Germinal center (tissue), 1 donor: ENCODE data around the gene C1QTNF5.

Experiments used
- DNase-seq: peaks from one replicate; pipeline ENCODE4 v3.0.0; 2012; ENCODE audit warnings: mixed read lengths, low spot score

The C1QTNF5 gene

GRCh38 chr11:119317592-119318239 is 23.0 kb downstream of the C1QTNF5 start:
- no peak for DNase-seq

DNA sequence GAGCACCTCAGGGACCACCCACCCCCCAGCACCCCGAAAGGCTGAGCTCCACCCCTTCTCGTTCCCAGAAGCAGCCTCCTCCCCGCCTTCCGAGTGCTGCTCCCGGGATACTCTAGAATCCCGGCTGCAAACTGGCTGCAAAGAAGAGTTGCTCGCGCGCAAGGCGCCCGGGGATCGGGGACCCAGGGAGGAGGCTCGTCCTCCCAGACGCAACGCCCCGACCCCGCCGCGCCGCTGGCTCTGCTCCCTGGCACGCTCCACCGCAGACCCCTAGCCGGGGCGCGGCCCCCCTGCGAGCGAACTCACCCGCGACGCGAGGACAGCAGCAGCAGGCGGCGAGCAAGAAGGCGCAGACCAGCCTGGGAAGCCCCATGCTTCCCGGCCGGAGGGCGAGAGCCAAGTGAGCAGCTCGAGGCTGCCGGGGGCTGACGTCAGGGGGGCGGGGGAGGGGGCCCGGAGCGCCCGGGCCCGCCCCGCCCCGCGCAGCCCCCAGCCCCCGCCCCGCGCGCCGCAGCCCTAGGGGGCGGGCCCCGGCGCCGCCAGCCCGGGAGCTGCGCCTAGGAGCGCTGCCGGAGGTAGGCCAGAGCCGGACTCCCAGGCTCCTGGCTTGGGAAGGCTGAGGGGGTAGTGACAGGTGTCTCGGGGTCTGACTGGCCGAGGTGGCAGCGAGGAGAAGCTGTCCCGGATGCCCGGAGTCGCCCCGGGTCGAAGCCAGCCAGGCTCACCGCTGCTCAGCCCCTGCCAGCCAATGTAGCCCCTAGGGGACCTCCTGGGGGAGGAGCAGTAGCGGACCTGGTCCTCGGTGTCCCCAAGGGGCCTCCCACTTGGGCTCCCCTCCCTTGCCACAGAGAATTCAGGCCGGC is 23.7 kb downstream of the C1QTNF5 start, which contains the start of gene MCAM:
Gene MCAM (minus strand): TSS at position 402 of the 863 bp plus-strand sequence. CDS start 29 bp downstream, at position 373.
- peak; percentile 51 for DNase-seq

GRCh38 chr11:119316016-119316728 is 24.5 kb downstream of the C1QTNF5 start:
- no peak for DNase-seq

GRCh38 chr11:119315131-119316015 is 25.3 kb downstream of the C1QTNF5 start:
- peak; percentile 84 for DNase-seq

DNA sequence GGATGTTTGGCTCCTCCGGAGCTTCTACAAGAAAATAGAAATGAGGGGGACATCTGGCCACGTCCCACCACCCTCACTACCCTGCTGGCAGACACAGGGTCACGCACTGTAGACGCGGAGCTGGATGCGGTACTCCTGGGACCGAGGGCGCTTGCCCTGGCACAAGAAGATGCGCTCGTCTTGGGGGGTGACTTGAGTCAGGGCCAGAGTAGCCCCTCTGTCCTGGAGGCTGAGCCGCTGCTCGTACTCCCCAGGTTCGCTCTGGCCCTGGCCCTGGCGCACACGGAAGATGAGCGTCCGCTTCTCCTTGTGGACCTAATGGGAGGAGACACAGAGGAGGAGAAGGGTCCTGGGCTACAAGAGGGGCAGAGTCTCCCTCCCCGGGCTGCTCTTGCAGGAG is 26.0 kb downstream of the C1QTNF5 start:
- no peak for DNase-seq

- DNase-seq = no peak
Observed at GRCh38 chr11:119310682-119311052, 30.0 kb downstream of the C1QTNF5 start.

DNA sequence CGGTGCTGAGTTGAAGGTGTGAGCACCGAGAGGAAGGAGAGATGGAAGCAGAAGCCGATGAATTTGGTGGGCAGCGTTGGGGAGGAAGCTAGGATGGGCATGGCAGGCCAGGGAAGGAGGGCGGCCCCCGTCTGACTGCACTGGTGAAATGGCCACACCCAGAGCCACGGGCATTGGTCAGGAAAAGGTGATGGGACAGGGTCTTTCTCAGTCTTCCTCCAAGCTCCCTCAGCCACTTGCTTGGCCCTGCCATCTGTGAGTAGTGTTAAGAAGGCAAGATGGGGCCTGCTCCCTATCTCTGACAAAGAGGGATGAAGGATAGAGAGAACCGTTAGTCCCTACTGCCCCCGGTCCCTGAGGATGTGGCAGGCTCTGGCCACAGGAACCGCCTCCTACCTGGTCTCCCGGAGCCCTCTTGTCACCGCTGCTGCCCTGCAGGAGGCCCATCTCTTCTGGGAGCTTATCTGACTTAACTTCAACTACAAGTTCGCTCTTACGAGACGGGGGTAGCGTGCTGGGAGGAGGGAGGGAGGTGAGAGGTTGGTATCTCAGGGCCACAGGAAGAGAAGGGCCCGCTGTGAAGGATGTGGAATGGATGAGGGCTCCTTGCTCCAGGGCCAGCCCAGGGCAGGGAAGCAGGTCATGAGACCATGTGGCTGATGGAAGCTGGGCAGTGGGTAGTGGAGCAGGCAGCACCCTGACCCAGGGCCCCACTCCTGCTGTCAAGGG is 30.6 kb downstream of the C1QTNF5 start:
- no peak for DNase-seq

DNA sequence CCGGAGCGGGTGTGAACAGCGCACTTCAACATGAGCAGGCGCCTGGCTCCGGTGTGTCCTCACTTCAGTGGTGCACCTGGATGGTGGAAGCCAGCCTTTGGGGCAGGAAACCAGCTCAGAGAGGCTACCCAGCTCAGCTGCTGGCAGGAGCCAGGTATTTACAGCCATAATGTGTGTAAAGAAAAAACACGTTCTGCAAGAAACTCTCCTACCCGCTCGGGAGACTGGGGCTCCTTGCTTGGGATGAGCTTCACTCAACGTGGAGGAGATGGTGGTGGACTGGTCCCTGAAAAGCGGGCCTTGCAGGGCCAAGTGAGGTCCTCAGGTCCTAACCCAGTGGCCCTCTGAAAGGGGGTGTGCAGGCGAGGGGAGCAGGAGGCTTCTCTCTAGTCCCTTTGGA is 31.3 kb downstream of the C1QTNF5 start:
- no peak for DNase-seq

DNA sequence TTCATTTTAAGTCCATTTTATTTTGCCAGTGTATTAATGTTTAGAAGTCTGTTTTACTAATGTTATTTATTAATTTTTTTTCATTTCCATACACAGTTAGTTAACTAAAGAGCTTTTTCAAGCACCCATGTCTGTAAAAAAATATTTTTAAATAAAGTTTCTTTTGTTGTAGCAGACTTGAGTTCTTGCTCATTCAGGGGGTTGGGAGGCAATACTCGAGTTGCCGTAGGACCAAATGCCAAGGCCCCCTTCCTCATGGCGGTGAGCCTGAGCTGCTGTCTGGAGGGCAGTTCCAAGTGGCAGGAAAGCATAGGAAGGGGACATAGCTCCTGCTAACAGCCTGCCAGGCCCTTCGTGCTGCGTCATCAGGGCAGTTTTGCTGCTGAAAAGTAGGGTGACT is 32.7 kb downstream of the C1QTNF5 start:
- no peak for DNase-seq

DNA sequence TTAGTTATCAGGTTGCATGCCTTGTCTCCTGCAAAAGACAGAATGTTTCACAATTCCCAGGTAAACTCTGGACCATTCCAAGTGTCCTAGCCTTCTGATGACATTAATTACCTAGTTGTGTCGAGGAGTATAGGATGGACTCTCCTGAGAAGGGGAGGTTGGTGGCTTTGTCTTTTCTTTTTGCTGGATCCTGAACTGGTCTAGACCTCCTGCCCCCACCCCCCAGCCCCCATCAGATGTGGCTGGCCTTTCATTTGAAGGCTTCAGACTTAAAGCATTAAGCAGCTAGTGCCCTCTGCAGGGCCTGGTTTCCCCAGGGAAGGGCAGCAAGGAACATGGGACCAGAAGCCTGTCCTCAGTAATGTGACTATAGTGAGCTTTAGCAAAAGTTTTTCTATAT is 33.5 kb downstream of the C1QTNF5 start:
- no peak for DNase-seq

GRCh38 chr11:119306373-119306890 is 34.3 kb downstream of the C1QTNF5 start:
- no peak for DNase-seq

DNA sequence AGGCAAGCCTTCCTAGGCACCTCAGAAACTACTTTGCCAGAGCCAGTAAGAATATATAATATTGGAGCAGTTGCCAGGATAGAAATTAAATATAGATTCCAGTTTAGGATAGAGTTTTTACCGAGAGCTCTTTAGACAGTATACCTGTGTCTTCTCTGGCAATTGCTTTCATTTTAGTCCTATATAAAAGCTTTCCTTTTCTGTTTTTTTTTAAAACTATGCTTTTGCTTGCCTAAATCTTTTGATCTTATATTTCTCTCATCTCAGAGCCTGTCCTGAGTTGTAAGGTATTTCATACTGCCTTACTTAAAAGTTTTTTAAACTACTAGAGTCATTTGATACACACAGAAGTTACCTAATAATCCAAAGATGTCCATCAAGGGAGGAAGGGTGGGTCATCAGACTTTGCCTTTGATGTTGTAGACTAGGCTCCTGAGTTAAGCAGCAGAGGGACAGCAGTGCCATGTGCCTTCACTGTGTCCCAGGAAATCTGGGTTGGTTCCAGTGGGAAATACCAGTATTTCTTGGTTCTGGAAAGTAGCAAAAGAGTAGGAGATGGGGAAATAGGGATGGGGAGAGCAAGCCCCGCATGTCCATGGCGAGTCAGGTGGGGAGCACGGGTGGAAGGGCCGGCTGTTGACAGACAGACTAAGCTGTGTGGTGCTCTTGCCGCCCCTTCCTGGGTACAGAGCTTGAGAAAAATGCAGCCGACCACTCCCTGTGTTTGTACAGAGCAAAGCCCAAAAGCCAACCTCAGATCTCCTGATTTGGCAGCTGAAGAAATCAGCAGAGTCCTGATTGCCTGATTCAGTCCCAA is 34.9 kb downstream of the C1QTNF5 start:
- no peak for DNase-seq

- no peak for DNase-seq
Observed at GRCh38 chr11:119303227-119303718, 37.4 kb downstream of the C1QTNF5 start.

DNA sequence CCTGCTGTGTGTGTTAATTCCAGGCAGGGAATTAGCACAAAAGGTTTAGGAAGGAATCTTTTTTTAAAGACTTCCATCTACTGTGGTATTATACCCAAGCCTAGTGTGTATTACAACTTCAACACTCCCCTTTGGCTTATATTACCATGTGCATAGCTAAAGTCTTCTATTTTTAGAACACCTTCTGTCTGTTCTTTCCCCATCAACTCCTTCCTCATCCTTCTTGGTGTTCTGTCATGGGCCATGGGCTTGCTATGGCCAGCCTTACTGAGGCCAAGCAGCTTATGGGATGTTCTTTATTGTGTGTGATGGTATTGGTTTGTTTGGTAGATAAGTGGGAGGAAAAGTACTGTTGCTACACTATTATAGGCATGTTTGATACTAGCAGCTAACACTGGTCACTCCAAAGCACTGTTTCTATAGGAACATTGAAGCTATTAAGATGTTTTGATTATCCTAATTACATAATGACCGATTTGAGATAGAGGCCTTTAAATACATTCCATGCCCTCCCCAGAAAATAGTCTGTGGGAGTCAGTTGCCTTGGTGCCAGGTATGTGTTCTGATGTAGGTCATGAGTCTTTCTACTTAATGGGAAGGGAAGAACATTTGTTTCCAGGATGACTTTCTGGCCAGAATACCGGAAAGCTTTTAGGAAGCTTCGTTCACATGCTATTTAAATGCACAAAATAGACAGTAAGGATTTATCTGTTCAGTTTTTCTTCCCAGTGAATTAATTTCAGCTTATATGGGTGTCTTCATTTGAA is 40.3 kb downstream of the C1QTNF5 start:
- DNase-seq = no peak

- DNase-seq = no peak
Observed at GRCh38 chr11:119299416-119299815, 41.3 kb downstream of the C1QTNF5 start.

DNA sequence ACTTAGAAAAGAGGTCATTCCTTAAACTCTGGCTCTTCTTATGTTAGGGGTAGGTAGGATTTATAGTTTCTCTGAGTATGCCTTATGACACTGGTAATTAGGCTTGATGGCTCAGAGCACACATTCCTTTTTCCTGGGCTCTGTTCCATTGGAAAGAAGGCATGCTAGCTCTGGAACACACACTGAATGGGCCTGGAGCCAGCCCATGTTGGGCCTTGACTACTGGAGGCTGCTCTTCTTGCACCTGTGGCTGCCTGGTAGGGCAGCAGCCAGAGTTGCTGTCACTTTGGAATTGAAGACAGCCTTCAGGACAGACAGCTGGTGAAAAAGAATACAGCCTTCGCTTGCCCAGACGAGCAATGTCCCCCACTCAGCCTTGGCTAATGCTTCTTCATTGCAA is 42.0 kb downstream of the C1QTNF5 start:
- DNase-seq = no peak

GRCh38 chr11:119297938-119298337 is 42.7 kb downstream of the C1QTNF5 start:
- no peak for DNase-seq

DNA sequence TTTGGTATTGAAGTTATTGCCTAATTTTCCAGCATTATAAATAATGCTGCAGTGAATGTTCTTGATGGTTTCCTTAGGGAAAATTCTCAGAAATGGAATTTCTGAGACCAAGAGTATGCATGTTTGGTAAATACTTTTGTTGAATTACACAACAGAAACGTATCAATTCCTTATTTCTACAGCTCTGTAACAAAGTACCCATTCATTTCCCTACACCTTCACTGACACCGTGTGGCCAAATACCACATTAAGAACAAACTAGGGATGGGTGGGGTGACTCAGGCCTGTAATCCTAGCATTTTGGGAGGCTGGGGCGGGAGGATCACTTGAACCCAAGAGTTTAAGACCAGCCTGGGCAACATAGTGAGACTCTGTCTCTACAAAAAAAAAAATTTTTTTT is 45.5 kb downstream of the C1QTNF5 start:
- no peak for DNase-seq

DNA sequence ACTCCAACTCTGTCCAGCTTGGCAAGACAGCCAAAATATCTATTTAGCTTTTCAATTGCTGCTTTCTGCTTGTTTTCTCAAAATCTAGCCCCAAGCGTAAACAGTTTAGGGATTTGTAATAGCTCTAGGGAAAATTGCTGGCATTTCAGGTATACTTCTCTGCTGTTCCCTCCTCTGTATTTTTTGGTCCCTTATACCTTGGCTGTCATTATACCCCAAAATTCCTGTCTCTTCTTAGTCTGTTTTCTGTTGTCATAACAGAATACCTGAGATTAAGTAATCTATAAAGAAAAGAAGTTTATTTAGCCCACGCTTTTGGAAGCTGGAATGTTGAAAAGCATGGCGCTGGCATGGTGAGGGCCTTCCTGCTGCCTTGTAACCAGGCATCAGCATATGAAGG is 47.2 kb downstream of the C1QTNF5 start:
- no peak for DNase-seq
